ENCODE results near the gene HBP1.

DNA sequence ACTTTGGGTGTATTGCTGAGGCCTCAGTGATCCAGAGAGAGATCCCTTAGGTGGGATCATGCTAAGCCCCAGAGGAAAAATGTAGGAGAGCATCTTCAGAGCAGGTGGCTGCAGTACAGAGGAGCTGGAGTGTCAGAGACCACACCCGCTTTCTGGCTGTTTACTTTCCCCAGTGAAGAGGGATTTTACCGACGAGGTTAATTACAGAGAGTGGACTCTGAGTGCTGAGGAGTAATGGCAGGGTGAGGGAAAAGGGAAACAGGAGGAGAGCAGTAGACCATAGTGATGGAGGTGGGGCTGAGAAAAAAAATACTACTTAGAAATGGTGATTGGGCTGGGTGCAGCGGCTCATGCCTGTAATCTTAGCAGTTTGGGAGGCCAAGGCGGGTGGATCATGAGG is 43.3 kb upstream of the HBP1 start:
- TF ChIP-seq, protein P1, sequence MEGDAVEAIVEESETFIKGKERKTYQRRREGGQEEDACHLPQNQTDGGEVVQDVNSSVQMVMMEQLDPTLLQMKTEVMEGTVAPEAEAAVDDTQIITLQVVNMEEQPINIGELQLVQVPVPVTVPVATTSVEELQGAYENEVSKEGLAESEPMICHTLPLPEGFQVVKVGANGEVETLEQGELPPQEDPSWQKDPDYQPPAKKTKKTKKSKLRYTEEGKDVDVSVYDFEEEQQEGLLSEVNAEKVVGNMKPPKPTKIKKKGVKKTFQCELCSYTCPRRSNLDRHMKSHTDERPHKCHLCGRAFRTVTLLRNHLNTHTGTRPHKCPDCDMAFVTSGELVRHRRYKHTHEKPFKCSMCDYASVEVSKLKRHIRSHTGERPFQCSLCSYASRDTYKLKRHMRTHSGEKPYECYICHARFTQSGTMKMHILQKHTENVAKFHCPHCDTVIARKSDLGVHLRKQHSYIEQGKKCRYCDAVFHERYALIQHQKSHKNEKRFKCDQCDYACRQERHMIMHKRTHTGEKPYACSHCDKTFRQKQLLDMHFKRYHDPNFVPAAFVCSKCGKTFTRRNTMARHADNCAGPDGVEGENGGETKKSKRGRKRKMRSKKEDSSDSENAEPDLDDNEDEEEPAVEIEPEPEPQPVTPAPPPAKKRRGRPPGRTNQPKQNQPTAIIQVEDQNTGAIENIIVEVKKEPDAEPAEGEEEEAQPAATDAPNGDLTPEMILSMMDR (IDR thresholded peaks at IDR 0.05), result no peak
- TF ChIP-seq POLR2A (IDR thresholded peaks at IDR 0.05) (no peak), EP300 (IDR thresholded peaks at IDR 0.05) (no peak), POLR2AphosphoS5 (IDR thresholded peaks at IDR 0.05) (no peak)

Data from upper lobe of left lung (tissue), 4 donors.